ENCODE data around the gene CHSY1. TPM values are rescaled to one million over a fixed set of nuclear protein-coding genes. Genes with fewer than 3 reads are reported as not detected.

CHSY1 gene
- total RNA-seq, 1 donor from 2014 or later = 46.7 TPM

- Mint-ChIP-seq H3K4me3 (no peak overlapping the region), H3K27me3 (ENCODE audit: low read depth) (no peaks in the 10 kb centered on the region), H3K36me3 (ENCODE audit: low read depth) (no peaks in the 10 kb centered on the region), H3K9me3 (no peaks in the 10 kb centered on the region), H3K27ac (ENCODE audit: unreplicated experiment) (no peak overlapping the region), H3K4me1 (peaks cover 6% of the 10 kb centered on the region)
- DNase-seq (ENCODE audit: low read depth, low spot score) = no peak
- TF ChIP-seq CTCF (conservative IDR thresholded peaks at IDR 0.05) = no peak
These were observed 111.2 kb downstream of the CHSY1 start for GRCh38 chr15:101140697-101141065.

GRCh38 chr15:101139986-101140696, 111.7 kb downstream of the CHSY1 start:
- no peaks in the 10 kb centered on the region for H3K27me3 Mint-ChIP-seq (ENCODE audit: low read depth)
- no peaks in the 10 kb centered on the region for H3K36me3 Mint-ChIP-seq (ENCODE audit: low read depth)
- no peak for TF ChIP-seq CTCF (conservative IDR thresholded peaks at IDR 0.05)
- no peak for DNase-seq (ENCODE audit: low read depth, low spot score)
- no peak overlapping the region for H3K27ac Mint-ChIP-seq (ENCODE audit: unreplicated experiment)
- H3K4me3 Mint-ChIP-seq = no peak overlapping the region
- H3K9me3 Mint-ChIP-seq = peaks cover 2% of the 10 kb centered on the region
- H3K4me1 Mint-ChIP-seq = peaks cover 11% of the 10 kb centered on the region

- H3K4me1 Mint-ChIP-seq = peaks cover 11% of the 10 kb centered on the region
- H3K4me3 Mint-ChIP-seq = no peak overlapping the region
- no peak for TF ChIP-seq CTCF (conservative IDR thresholded peaks at IDR 0.05)
These were observed 112.7 kb downstream of the CHSY1 start for GRCh38 chr15:101138913-101139880.

GRCh38 chr15:101138086-101138660, 113.7 kb downstream of the CHSY1 start:
- Mint-ChIP-seq H3K4me3 (no peak overlapping the region), H3K27me3 (ENCODE audit: low read depth) (no peaks in the 10 kb centered on the region), H3K27ac (ENCODE audit: unreplicated experiment) (no peak overlapping the region), H3K9me3 (peaks cover 6% of the 10 kb centered on the region), H3K4me1 (peaks cover 11% of the 10 kb centered on the region), H3K36me3 (ENCODE audit: low read depth) (no peaks in the 10 kb centered on the region)
- TF ChIP-seq CTCF (conservative IDR thresholded peaks at IDR 0.05) = no peak
- DNase-seq (ENCODE audit: low read depth, low spot score) = no peak

More at GRCh38 chr15:101138913-101139880, 112.7 kb downstream of the CHSY1 start:
- Mint-ChIP-seq H3K9me3 (peaks cover 6% of the 10 kb centered on the region), H3K27me3 (ENCODE audit: low read depth) (no peaks in the 10 kb centered on the region), H3K27ac (ENCODE audit: unreplicated experiment) (peak overlapping the region; percentile 43), H3K36me3 (ENCODE audit: low read depth) (no peaks in the 10 kb centered on the region)
- DNase-seq (ENCODE audit: low read depth, low spot score) = no peak

GRCh38 chr15:101137312-101137940, 114.4 kb downstream of the CHSY1 start:
- Mint-ChIP-seq H3K27me3 (ENCODE audit: low read depth) (no peaks in the 10 kb centered on the region), H3K36me3 (ENCODE audit: low read depth) (no peaks in the 10 kb centered on the region)
- no peak for DNase-seq (ENCODE audit: low read depth, low spot score)

More at GRCh38 chr15:101137312-101137940, 114.4 kb downstream of the CHSY1 start:
- no peak overlapping the region for H3K27ac Mint-ChIP-seq (ENCODE audit: unreplicated experiment)
- H3K9me3 Mint-ChIP-seq = peaks cover 6% of the 10 kb centered on the region
- TF ChIP-seq CTCF (conservative IDR thresholded peaks at IDR 0.05) = no peak
- H3K4me1 Mint-ChIP-seq = peaks cover 11% of the 10 kb centered on the region
- no peak overlapping the region for H3K4me3 Mint-ChIP-seq
